HG02588 (cell line): ENCODE measurements around the gene DAZAP1.

ENCODE experiments used
- ATAC-seq: cut with Tn5 transposase; IDR thresholded peaks from one replicate; pipeline ENCODE4 v1.9.1; 2021; ENCODE audit warnings: mild to moderate bottlenecking, moderate library complexity; ENCODE audit not compliant: unreplicated experiment

The DAZAP1 gene

GRCh38 chr19:1407528-1408299 lies at the start of gene DAZAP1:
Gene DAZAP1, plus strand, starts transcription at chr19:1407586. Its CDS starts 188 bp downstream, at chr19:1407774.
- no peak for ATAC-seq

GRCh38 chr19:1360126-1360817 lies 47.1 kb upstream of the DAZAP1 start:
- ATAC-seq, result no peak

- no peak for ATAC-seq
Observed at GRCh38 chr19:1360818-1361461, 46.4 kb upstream of the DAZAP1 start.

GRCh38 chr19:1361601-1362386 lies 45.6 kb upstream of the DAZAP1 start:
- no peak for ATAC-seq

GRCh38 chr19:1362387-1363257 lies 44.8 kb upstream of the DAZAP1 start:
- ATAC-seq, result no peak

GRCh38 chr19:1363599-1363998 lies 43.8 kb upstream of the DAZAP1 start:
- no peak for ATAC-seq

- no peak for ATAC-seq
Observed at GRCh38 chr19:1364070-1364704, 43.2 kb upstream of the DAZAP1 start.

GRCh38 chr19:1365319-1366269 lies 41.8 kb upstream of the DAZAP1 start:
- no peak for ATAC-seq

- ATAC-seq, result no peak
Observed at GRCh38 chr19:1366296-1366695, 41.1 kb upstream of the DAZAP1 start.

GRCh38 chr19:1366899-1367870 lies 40.2 kb upstream of the DAZAP1 start:
- ATAC-seq, result no peak

- ATAC-seq, result no peak
Observed at GRCh38 chr19:1369214-1369805, 38.1 kb upstream of the DAZAP1 start.

- no peak for ATAC-seq
Observed at GRCh38 chr19:1370579-1371361, 36.6 kb upstream of the DAZAP1 start.

GRCh38 chr19:1373042-1373533 lies 34.3 kb upstream of the DAZAP1 start:
- ATAC-seq, result no peak

- ATAC-seq, result no peak
Observed at GRCh38 chr19:1373534-1374249, 33.7 kb upstream of the DAZAP1 start.

GRCh38 chr19:1374250-1374577 lies 33.2 kb upstream of the DAZAP1 start:
- no peak for ATAC-seq

- ATAC-seq, result no peak
Observed at GRCh38 chr19:1376415-1376805, 31.0 kb upstream of the DAZAP1 start.
